GM12878 (cell line): ENCODE data around the gene FOXP1. TPM values are rescaled to one million over a fixed set of nuclear protein-coding genes. Genes with fewer than 3 reads are reported as not detected.

Experiments used
- ATAC-seq: fragments of 200-7000 bp; cut with Tn5 transposase; 3 replicates; pipeline ENCODE4 v1.9.1; 2020; ENCODE audit warnings: mild to moderate bottlenecking, moderate library complexity
- BruUV-seq: library from RNA; stranded (reverse); fragments of 400-500 nt; replicated peaks from 2 replicates; lab custom pipeline; 2021; lab: Mats Ljungman, UMichigan
- CTCF ChIA-PET: fragments of 300-600 bp; sonication (Branson Sonifier 250); formaldehyde crosslinking; extraction: SDS; loops from one replicate; lab custom pipeline; 2021; ENCODE audit warnings: inconsistent platforms; lab: Yijun Ruan, JAX
- POLR2A ChIA-PET: fragments of 350-600 bp; formaldehyde crosslinking; extraction: SDS; loops from one replicate; lab custom pipeline; 2021; ENCODE audit warnings: inconsistent platforms; lab: Charles Lee
- RAD21 ChIA-PET: fragments of 300-600 bp; sonication (Branson Sonifier 250); formaldehyde crosslinking; loops from one replicate; lab custom pipeline; 2023; ENCODE audit warnings: antibody characterized with exemption; ENCODE audit not compliant: unreplicated experiment; lab: Charles Lee
- SMC1A ChIA-PET: fragments of 300-600 bp; sonication (Branson Sonifier 250); formaldehyde crosslinking; loops from one replicate; lab custom pipeline; 2023; ENCODE audit not compliant: unreplicated experiment, uncharacterized antibody; lab: Charles Lee
- DNase-seq: peaks from one replicate; pipeline ENCODE4 v3.0.0-alpha.2; 2011; ENCODE audit warnings: low read depth, low spot score
- FAIRE-seq: peaks from 3 replicates; lab custom pipeline; 2011; peaks lifted over from hg19 to GRCh38; lab: Jason Lieb, UNC
- H2AFZ ChIP-seq: 2 replicates; pipeline ENCODE4 v1.6.0; 2011; ENCODE audit warnings: low read depth, low read length, control low read depth; ENCODE audit not compliant: control insufficient read depth
- H3K27ac ChIP-seq: 2 replicates; pipeline ENCODE4 v1.5.1; 2011; ENCODE audit warnings: control low read depth; ENCODE audit not compliant: control insufficient read depth, insufficient read depth
- H3K27me3 ChIP-seq, 2 experiments: replicated peaks in 1 of 2; 2 replicates each; pipeline versions ENCODE4 v1.6.0 to v1.6.1; 2011; ENCODE audit warnings: low read length in 1 of 2; ENCODE audit not compliant: control insufficient read depth in 2 of 2, insufficient read depth in 2 of 2
- H3K36me3 ChIP-seq, 2 experiments: 2 replicates each; pipeline ENCODE4 v1.5.1; 2011; ENCODE audit warnings: low read length in 1 of 2; ENCODE audit not compliant: control insufficient read depth in 2 of 2, insufficient read depth in 2 of 2
- H3K4me1 ChIP-seq: 2 replicates; pipeline ENCODE4 v1.6.1; 2011; ENCODE audit warnings: mild to moderate bottlenecking, low read length, moderate library complexity, mixed read lengths; ENCODE audit not compliant: control insufficient read depth, insufficient read depth
- H3K4me2 ChIP-seq: 2 replicates; pipeline ENCODE4 v1.6.0; 2011; ENCODE audit warnings: control low read depth; ENCODE audit not compliant: control insufficient read depth, insufficient read depth
- H3K4me3 ChIP-seq: fragments of 200-600 bp; sonication (generic); 2 replicates; pipeline ENCODE4 v1.5.1; 2016
- H3K79me2 ChIP-seq: 2 replicates; pipeline ENCODE4 v1.6.0; 2011; ENCODE audit warnings: low read length; ENCODE audit not compliant: control insufficient read depth, insufficient read depth
- H3K9ac ChIP-seq: 2 replicates; pipeline ENCODE4 v1.8.0; 2011; ENCODE audit warnings: low read length, control low read depth, mixed read lengths; ENCODE audit not compliant: control insufficient read depth, insufficient read depth
- H3K9me3 ChIP-seq: replicated peaks from 3 replicates; pipeline ENCODE4 v1.5.1; 2011; ENCODE audit warnings: mild to moderate bottlenecking, low read length; ENCODE audit not compliant: control insufficient read depth, insufficient read depth
- H4K20me1 ChIP-seq: 2 replicates; pipeline ENCODE4 v1.6.0; 2011; ENCODE audit not compliant: control insufficient read depth, insufficient read depth
- BACH1 ChIP-seq: fragments of 450-650 bp; IDR thresholded peaks from 2 replicates; pipeline ENCODE4 v1.6.1; 2017; ENCODE audit warnings: mild to moderate bottlenecking, borderline replicate concordance
- BCL11A ChIP-seq: IDR thresholded peaks from 2 replicates; pipeline ENCODE4 v1.6.1; 2011; ENCODE audit warnings: low read depth, low read length
- BMI1 ChIP-seq: fragments of 450-650 bp; IDR thresholded peaks from 2 replicates; pipeline ENCODE4 v1.6.1; 2016; ENCODE audit warnings: mild to moderate bottlenecking, moderate library complexity, borderline replicate concordance
- CBX3 ChIP-seq: fragments of 200-600 bp; sonication (generic); IDR thresholded peaks from 2 replicates; pipeline ENCODE4 v1.6.1; 2016; ENCODE audit warnings: low read depth, borderline replicate concordance
- CBX5 ChIP-seq: sonication (generic); IDR thresholded peaks from 2 replicates; pipeline ENCODE4 v1.6.1; 2016; ENCODE audit warnings: low read depth, moderate library complexity, mild to moderate bottlenecking, inconsistent platforms
- CHD2 ChIP-seq: IDR thresholded peaks from 2 replicates; pipeline ENCODE4 v1.6.1; 2011; ENCODE audit warnings: low read depth, low read length, improper control_type of control experiment, borderline replicate concordance
- EP300 ChIP-seq, 2 experiments: fragments of 150-350 bp in 1 of 2; IDR thresholded peaks; 2 replicates each; pipeline ENCODE4 v1.6.1; 2011 to 2012; ENCODE audit warnings: low read depth in 2 of 2, low read length in 2 of 2, borderline replicate concordance in 1 of 2, improper control_type of control experiment in 1 of 2, inconsistent platforms in 1 of 2; ENCODE audit not compliant: control insufficient read depth in 1 of 2
- ETV6 ChIP-seq, 2 experiments: fragments of 450-650 bp in 1 of 2; IDR thresholded peaks in 1 of 2; conservative IDR thresholded peaks in 1 of 2; 2 replicates each; pipeline ENCODE4 v1.6.1; 2014; ENCODE audit warnings: antibody characterized with exemption in 1 of 2, borderline replicate concordance in 1 of 2, low read depth in 1 of 2, mild to moderate bottlenecking in 1 of 2, moderate library complexity in 1 of 2
- EZH2 ChIP-seq: IDR thresholded peaks from 2 replicates; pipeline ENCODE4 v1.6.1; 2012; ENCODE audit warnings: low read depth, mild to moderate bottlenecking, control low read depth, inconsistent platforms, low read length, borderline replicate concordance; ENCODE audit not compliant: control insufficient read depth
- JUNB ChIP-seq: IDR thresholded peaks from 2 replicates; pipeline ENCODE4 v1.6.1; 2016; ENCODE audit warnings: antibody characterized with exemption, mild to moderate bottlenecking
- KLF5 ChIP-seq: fragments of 450-650 bp; IDR thresholded peaks from 2 replicates; pipeline ENCODE4 v1.6.1; 2014; ENCODE audit warnings: mild to moderate bottlenecking; ENCODE audit not compliant: partially characterized antibody
- MEF2A ChIP-seq: IDR thresholded peaks from 2 replicates; pipeline ENCODE4 v1.6.1; 2011; ENCODE audit warnings: low read depth, mild to moderate bottlenecking, low read length, moderate library complexity; ENCODE audit not compliant: insufficient read depth
- PAX8 ChIP-seq: fragments of 450-650 bp; IDR thresholded peaks from 2 replicates; pipeline ENCODE4 v1.6.1; 2017; ENCODE audit warnings: mild to moderate bottlenecking, moderate library complexity
- RAD21 ChIP-seq: IDR thresholded peaks from 2 replicates; pipeline ENCODE4 v1.6.1; 2011; ENCODE audit warnings: mild to moderate bottlenecking, low read depth, low read length, moderate library complexity; ENCODE audit not compliant: insufficient read depth
- RB1 ChIP-seq: fragments of 450-650 bp; formaldehyde crosslinking; IDR thresholded peaks from 2 replicates; pipeline ENCODE4 v1.6.1; 2017; ENCODE audit warnings: mild to moderate bottlenecking, borderline replicate concordance
- YY1 ChIP-seq: IDR thresholded peaks from 2 replicates; pipeline ENCODE4 v1.6.1; 2011; ENCODE audit warnings: low read depth, mild to moderate bottlenecking, low read length
- WGBS: methylation state at CpG from one replicate; pipeline ENCODE4 v1.1.6; 2016; ENCODE audit warnings: low lambda C conversion rate; ENCODE audit not compliant: insufficient replicate concordance, insufficient coverage; ENCODE audit errors: missing lambda C conversion rate; 5-methylcytosine and 5-hydroxymethylcytosine counted together
- in situ Hi-C: fragments of 300-500 bp; cut with MboI; formaldehyde crosslinking; loops from 9 replicates; pipeline ENCODE4 v1.14.3; 2018; ENCODE audit warnings: mixed read lengths
- intact Hi-C: fragments of 100-400 bp; cut with micrococcal nuclease; formaldehyde crosslinking; loops from one replicate; pipeline ENCODE4 v1.14.2; 2022; ENCODE audit not compliant: unreplicated experiment
- polyA plus RNA-seq, 11 experiments: library from polyadenylated mRNA; depleted of rRNA in 4 of 11; unstranded in 6 of 11; stranded (reverse) in 5 of 11; fragments of >200 nt; fragmentation: Nextera tagmentation in 4 of 11; fragmentation: Illumina TruSeq in 1 of 11; extraction: Ambion mirVana in 4 of 11; extraction: Trizol in 1 of 11; gene quantifications; 1 replicate in 1 of 11; 2 replicates in 10 of 11; pipeline versions ENCODE4 v1.2.1 to v1.2.3, GENCODE V29; 2011 to 2016; ENCODE audit warnings: inconsistent platforms in 2 of 11, missing spikeins in 2 of 11, low read depth in 1 of 11
- total RNA-seq, 4 experiments: library from RNA; depleted of rRNA in 3 of 4; stranded (reverse); fragments of >200 nt in 3 of 4; fragmentation: Illumina TruSeq in 1 of 4; extraction: Trizol in 1 of 4; gene quantifications; 2 replicates each; pipeline versions ENCODE4 v1.2.1 to v1.2.3, GENCODE V29; 2013 to 2021
- TF ChIP-seq, protein P1 (sequence below): fragments of 450-650 bp; IDR thresholded peaks from 2 replicates; pipeline ENCODE4 v1.6.1; 2017; ENCODE audit warnings: mild to moderate bottlenecking, moderate library complexity
- TF ChIP-seq, protein P2 (sequence below): fragments of 150-350 bp; IDR thresholded peaks from 2 replicates; pipeline ENCODE4 v1.6.1; 2014; ENCODE audit warnings: mild to moderate bottlenecking, low read depth, low read length

The FOXP1 gene
- total and polyA plus RNA-seq, 10 of the 15 experiments (the other 5 are each of a cell fraction or from before 2014, with no cell fraction given): 0.05 to 1.6 (median 0.20) TPM; not detected in 1

DNA sequence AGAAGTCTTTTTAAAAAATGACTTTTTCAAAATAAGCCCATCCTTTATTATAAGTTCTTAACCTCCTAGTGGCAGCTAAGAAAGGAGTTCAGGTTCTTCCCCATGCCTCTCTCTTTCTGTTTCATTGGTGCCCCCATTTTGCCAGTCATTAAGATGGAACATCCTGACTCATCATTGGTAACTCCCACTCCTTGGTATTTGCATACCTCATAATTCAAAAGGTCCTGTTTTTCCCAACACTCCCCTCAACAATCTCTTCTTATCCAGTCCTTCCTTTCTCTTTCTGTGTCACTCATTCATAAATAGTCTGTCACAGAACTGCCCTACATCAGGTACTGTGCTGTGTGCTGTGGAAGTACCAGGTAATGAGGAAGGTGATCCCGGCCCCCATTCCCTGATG is 394.0 kb downstream of the FOXP1 start:
- H3K9ac ChIP-seq: no peak overlapping the region
- H3K36me3 ChIP-seq: no peaks in the 10 kb centered on the region
- ChIA-PET SMC1A (no interaction called here), RAD21 (no interaction called here), CTCF (no interaction called here), POLR2A (no interaction called here)
- 0% methylated on average over 1 of the region's 1 CpG for WGBS
- DNase-seq: no peak
- H4K20me1 ChIP-seq: no peaks in the 10 kb centered on the region
- H3K4me2 ChIP-seq: no peak overlapping the region
- intact Hi-C loops (no loop called here), in situ Hi-C loops (no loop called here)
- FAIRE-seq: no peak
- H2AFZ ChIP-seq: no peak overlapping the region
- BruUV-seq: no TSS peak
- no peak overlapping the region for H3K27ac ChIP-seq
- TF ChIP-seq EP300 (IDR thresholded peaks at IDR 0.05; ENCODE audit: borderline replicate concordance in 1 of 2, control insufficient read depth in 1 of 2, low read depth in 2 of 2, low read length in 2 of 2) (no peak), CBX3 (no peak), JUNB (no peak), RAD21 (no peak), ETV6 (conservative IDR thresholded peaks at IDR 0.05 in 1 of 2, IDR thresholded peaks at IDR 0.05 in 1 of 2; ENCODE audit: borderline replicate concordance in 1 of 2, low read depth in 1 of 2) (no peak), KLF5 (no peak), PAX8 (no peak), YY1 (no peak), BACH1 (no peak), CHD2 (no peak), CBX5 (no peak), EZH2 (no peak), BCL11A (no peak), BMI1 (no peak), RB1 (no peak), MEF2A (no peak)
- TF ChIP-seq, protein P1, sequence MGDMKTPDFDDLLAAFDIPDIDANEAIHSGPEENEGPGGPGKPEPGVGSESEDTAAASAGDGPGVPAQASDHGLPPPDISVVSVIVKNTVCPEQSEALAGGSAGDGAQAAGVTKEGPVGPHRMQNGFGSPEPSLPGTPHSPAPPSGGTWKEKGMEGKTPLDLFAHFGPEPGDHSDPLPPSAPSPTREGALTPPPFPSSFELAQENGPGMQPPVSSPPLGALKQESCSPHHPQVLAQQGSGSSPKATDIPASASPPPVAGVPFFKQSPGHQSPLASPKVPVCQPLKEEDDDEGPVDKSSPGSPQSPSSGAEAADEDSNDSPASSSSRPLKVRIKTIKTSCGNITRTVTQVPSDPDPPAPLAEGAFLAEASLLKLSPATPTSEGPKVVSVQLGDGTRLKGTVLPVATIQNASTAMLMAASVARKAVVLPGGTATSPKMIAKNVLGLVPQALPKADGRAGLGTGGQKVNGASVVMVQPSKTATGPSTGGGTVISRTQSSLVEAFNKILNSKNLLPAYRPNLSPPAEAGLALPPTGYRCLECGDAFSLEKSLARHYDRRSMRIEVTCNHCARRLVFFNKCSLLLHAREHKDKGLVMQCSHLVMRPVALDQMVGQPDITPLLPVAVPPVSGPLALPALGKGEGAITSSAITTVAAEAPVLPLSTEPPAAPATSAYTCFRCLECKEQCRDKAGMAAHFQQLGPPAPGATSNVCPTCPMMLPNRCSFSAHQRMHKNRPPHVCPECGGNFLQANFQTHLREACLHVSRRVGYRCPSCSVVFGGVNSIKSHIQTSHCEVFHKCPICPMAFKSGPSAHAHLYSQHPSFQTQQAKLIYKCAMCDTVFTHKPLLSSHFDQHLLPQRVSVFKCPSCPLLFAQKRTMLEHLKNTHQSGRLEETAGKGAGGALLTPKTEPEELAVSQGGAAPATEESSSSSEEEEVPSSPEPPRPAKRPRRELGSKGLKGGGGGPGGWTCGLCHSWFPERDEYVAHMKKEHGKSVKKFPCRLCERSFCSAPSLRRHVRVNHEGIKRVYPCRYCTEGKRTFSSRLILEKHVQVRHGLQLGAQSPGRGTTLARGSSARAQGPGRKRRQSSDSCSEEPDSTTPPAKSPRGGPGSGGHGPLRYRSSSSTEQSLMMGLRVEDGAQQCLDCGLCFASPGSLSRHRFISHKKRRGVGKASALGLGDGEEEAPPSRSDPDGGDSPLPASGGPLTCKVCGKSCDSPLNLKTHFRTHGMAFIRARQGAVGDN: no peak
- TF ChIP-seq, protein P2, sequence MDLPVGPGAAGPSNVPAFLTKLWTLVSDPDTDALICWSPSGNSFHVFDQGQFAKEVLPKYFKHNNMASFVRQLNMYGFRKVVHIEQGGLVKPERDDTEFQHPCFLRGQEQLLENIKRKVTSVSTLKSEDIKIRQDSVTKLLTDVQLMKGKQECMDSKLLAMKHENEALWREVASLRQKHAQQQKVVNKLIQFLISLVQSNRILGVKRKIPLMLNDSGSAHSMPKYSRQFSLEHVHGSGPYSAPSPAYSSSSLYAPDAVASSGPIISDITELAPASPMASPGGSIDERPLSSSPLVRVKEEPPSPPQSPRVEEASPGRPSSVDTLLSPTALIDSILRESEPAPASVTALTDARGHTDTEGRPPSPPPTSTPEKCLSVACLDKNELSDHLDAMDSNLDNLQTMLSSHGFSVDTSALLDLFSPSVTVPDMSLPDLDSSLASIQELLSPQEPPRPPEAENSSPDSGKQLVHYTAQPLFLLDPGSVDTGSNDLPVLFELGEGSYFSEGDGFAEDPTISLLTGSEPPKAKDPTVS: no peak
- H3K27me3 ChIP-seq: no peaks in the 10 kb centered on the region; a peak in 1 of 4 replicates
- H3K79me2 ChIP-seq: no peaks in the 10 kb centered on the region
- no peaks in the 10 kb centered on the region for H3K9me3 ChIP-seq
- no peak for ATAC-seq
- H3K4me3 ChIP-seq: no peak overlapping the region
- no peaks in the 10 kb centered on the region for H3K4me1 ChIP-seq
